Stimulated activated CD8-positive, alpha-beta memory T cell treated with anti-CD3 and anti-CD28 coated beads, Interleukin-7, amount 100 ng/mL, for 1 hour (primary cell): Measurements from ENCODE around the gene CDK6.

Experiments used
- DNase-seq, 2 donors: peaks; one replicate each; pipeline ENCODE4 v3.0.0-alpha.2; 2020; ENCODE audit warnings: low read depth in 2 of 2

The CDK6 gene

GRCh38 chr7:92826258-92826938 is 10.0 kb downstream of the CDK6 start:
- DNase-seq: no peak

DNA sequence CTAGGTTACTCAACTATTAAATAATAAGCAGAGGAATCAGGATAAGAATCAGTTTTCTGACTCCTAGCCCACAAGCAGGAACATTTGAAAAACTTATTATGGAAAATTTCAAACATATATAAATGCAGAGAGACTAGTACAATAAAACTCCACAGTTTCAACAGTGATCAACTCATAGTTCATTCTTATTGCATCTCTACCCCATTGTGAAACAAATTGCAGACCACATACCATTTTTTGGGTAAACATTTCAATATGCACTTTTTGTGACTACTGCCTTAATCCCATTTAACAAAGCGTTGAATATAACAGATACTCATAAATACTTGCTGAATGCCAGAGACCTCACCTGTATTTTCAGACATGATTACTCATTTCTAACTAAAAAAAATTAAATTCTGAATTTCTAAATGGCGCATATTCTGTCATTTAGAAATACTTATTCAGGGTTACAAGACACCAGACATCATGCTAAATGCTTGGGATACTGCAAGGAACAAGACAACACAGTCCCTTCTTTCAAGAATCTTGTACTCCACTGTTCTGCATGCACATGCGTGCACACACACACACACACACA is 11.4 kb downstream of the CDK6 start:
- DNase-seq: no peak

GRCh38 chr7:92824450-92824849 is 11.9 kb downstream of the CDK6 start:
- no peak for DNase-seq

DNA sequence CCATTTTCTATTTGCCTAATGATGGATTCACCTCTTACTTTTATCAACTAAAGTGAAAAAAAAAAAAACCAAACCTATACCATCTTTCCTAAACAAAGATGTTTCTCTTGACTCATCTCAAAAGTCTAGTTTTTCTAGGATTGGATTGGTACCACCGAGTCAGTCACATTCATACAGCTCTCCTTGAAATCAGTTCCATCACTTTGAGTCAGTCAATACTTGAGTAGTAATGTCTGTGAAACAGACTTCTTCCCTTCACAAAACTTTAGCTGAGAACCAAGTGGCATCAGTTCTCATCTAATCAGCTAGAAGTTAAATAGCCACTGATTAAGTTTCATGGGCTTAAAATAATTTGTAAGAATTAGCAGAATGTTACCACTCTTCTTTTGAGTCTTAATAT is 13.3 kb downstream of the CDK6 start:
- DNase-seq: no peak

GRCh38 chr7:92820191-92820590 is 16.2 kb downstream of the CDK6 start:
- DNase-seq: no peak

DNA sequence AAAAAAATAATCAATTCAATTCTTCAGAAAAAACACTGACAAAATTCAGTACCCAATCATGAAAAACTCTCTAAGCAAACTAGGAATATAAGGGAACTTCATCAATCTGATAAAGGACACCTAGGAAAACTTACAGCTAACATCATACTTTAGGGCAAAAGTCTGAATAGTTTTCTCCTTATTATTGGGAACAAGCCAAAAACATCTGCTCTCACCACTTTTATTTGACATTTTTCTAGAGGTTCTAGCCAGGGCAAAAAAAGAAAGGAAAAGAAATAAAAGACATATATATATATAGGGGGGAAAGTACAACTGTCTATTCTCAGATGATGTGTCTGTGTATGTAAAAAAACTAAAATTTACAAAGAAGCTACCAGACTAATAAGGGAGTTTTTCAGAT is 19.0 kb downstream of the CDK6 start:
- no peak for DNase-seq

DNA sequence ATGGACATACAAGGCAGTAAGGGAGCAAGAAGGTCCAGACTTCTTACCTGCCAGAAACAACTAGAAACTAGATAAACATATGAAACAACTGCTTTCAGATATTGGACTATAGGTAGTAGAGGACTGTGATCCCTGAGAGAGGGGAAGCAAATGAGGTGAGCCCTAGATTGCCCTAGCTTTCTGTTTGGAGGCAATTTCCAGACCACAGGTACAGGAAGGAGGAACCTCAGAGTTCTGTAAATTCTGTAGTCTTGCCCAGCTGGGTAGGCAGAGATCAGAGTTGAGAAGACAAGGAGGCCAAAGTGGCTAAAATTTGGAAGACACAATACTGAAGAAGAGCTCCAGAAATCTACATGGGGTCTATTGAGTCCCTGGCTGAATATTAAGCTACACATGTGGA is 21.0 kb downstream of the CDK6 start:
- no peak for DNase-seq

- no peak for DNase-seq
These were observed 22.9 kb downstream of the CDK6 start for GRCh38 chr7:92813390-92814024.

DNA sequence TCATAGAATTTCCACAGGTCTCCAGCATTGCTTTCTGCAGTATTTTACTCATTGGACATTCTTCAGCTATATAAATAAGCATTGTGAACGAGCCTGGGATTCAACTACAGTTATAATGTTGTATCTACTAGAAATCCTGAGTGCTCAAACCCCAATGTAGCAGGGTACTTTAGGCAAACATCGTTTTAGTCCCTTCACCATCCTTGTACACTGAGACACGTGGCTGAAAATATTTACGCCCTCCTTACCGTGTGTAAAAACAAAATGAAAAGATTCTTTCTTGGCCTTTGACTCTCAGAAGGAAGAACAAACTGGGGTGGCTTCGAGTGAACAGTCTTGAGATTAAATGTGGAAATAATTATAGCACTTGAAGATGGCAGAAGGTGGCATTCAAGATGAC is 25.2 kb downstream of the CDK6 start:
- no peak for DNase-seq

DNA sequence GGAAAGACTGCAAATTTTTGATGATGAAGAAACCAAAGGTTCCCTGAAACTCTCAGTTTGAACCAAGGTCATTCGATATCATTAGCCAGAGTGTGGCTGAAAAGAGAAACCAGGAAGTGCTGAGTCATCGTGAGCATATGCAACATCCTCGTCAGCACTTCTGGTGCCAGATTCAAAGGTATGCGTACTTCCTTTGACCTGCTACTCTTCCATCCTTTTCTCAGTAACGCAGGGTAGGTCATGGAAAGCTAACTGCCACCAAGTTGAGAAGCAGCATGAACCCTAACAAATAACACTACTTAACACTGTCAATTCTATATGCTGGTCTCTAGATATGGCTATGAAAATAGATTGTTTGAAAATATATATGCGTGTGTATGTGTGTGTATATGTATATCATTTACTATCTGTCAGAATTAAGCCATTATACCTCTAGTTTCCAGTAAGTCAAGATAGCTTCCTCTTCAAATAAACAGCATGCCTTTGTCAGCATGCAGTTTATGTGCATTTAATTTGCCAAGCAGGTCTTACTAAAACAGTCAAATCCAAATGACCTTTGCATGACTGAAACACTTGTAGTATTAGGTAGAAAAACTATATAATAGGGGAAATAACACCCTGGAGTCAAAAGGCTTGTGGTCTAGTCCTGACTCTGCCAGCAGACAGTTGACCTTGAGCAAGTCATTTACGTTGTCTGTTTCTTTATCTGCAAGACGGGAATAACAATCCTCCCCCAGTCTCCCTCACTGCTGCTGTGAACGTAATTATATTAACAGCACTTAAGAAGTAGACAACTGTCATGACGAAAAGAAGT is 26.4 kb downstream of the CDK6 start:
- DNase-seq: no peak

DNA sequence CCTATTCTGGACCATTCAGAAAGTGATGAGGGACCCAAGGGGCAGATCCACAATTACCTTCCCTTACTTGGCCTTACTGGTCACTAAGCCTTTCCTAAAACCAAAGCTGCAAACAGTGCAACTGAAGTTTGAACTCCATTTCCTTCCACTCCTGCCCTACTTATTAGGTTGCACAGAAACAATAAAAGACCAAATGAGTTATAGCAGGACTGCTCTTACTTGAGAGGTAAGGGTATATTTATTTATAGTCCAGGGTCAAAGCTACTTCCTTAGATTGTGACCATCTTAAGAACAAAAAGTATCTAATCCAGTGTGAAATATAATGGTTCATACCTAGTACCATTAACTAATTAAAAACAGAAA is 27.0 kb downstream of the CDK6 start:
- DNase-seq: no peak

- no peak for DNase-seq
These were observed 27.7 kb downstream of the CDK6 start for GRCh38 chr7:92808635-92809034.

DNA sequence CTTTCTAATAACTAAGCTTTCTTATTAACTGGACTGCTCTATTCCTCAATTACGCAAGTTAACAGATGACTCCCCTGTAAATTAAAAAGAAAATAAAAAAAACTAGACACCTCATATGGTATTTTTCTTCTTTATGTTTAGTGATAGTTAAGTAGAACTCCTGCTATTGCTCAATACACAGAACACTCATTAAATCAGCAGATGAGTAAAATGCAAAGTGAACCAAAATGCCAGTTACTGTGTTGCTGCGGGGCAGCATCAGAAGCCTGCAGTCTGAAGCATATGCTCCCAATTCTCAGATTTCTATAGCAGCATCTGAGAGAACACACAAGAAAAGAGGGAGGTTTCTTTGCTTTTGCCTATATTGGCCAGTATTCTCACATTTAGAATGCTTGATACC is 28.4 kb downstream of the CDK6 start:
- DNase-seq: no peak

DNA sequence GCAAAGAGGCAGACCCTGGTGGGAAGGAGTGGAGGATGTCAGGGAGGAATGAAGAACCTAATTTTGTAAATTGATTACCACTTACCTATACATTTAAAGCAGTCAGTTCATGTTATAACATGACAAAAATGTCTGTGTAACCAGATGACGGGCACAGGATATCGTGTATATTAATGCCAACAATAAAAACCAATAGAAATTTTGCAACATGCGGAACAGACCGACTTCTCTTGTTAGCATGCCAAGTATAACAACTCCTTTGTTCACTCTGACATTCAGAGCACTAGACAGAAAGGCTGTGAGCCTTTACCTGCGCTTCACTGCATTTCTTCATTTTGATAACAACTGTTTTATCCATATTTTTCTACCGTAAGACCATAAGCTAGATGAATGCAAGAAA is 29.9 kb downstream of the CDK6 start:
- no peak for DNase-seq

DNA sequence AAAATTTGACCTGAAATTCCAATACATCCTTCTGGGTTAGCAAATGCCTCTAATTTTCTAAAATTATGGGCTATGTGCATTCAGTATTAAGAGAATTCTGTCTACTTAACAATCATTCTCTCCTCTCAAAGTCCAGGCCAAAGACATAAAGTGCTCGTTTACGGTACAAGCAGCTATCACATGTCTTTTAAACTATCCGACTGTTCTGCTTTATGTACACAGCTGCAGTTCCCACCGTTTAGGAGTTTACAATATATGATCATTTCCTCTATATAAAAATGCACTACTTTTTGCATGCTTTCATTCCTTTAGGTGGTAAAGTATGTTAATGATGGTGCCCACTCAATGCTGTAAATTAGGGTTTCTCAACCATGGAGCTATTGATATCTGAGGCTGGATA is 34.0 kb downstream of the CDK6 start:
- no peak for DNase-seq

- no peak for DNase-seq
These were observed 36.7 kb downstream of the CDK6 start for GRCh38 chr7:92799446-92800211.

- no peak for DNase-seq
These were observed 37.7 kb downstream of the CDK6 start for GRCh38 chr7:92798517-92799249.

- no peak for DNase-seq
These were observed 38.7 kb downstream of the CDK6 start for GRCh38 chr7:92797693-92798092.

- DNase-seq: no peak
These were observed 39.1 kb downstream of the CDK6 start for GRCh38 chr7:92797284-92797683.

- DNase-seq: no peak
These were observed 41.5 kb downstream of the CDK6 start for GRCh38 chr7:92794831-92795230.

DNA sequence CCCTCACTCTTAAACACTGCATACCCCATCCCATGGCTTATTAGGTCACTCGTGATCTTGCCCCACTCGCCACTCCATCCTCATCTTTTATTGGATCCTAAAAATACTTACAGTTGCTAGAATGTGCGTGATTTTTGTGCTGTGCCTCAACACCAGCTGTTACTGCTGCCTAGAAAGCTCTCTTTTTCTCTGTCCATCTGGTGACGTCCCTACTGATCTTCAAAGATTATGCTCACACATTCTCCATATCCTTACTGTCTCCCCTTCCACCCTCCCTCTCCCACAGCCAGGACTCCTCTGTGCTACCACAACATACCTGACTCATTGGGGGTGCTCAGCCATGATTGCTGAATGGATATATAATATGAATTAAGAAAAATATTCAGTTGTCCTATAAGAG is 42.0 kb downstream of the CDK6 start:
- no peak for DNase-seq
